D721Med (cell line): ENCODE results near the gene ADCY9.

Experiments
- DNase-seq: peaks from one replicate; pipeline ENCODE4 v3.0.0; 2011; ENCODE audit warnings: low spot score; ENCODE audit not compliant: insufficient read length
- FAIRE-seq: peaks from 2 replicates; lab custom pipeline; 2011; peaks lifted over from hg19 to GRCh38; lab: Jason Lieb, UNC
- TF ChIP-seq, protein P1 (sequence below): IDR thresholded peaks from 2 replicates; pipeline ENCODE4 v1.5.1; 2012; ENCODE audit warnings: mild to moderate bottlenecking, control low read depth; ENCODE audit not compliant: insufficient read depth; ENCODE audit errors: missing control alignments

ADCY9 gene

GRCh38 chr16:3912897-3913296, 203.3 kb downstream of the ADCY9 start:
- no peak for DNase-seq
- no peak for FAIRE-seq
- TF ChIP-seq, protein P1, sequence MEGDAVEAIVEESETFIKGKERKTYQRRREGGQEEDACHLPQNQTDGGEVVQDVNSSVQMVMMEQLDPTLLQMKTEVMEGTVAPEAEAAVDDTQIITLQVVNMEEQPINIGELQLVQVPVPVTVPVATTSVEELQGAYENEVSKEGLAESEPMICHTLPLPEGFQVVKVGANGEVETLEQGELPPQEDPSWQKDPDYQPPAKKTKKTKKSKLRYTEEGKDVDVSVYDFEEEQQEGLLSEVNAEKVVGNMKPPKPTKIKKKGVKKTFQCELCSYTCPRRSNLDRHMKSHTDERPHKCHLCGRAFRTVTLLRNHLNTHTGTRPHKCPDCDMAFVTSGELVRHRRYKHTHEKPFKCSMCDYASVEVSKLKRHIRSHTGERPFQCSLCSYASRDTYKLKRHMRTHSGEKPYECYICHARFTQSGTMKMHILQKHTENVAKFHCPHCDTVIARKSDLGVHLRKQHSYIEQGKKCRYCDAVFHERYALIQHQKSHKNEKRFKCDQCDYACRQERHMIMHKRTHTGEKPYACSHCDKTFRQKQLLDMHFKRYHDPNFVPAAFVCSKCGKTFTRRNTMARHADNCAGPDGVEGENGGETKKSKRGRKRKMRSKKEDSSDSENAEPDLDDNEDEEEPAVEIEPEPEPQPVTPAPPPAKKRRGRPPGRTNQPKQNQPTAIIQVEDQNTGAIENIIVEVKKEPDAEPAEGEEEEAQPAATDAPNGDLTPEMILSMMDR, result no peak
